KMS-11 (cell line): Measurements from ENCODE around the gene LRRC73.
"Not testable (repeated sequence)": the region's sequence is repeated elsewhere in the genome, so short reads cannot be mapped to it uniquely, and the experiment has no call there.

Source experiments
- H2AFZ ChIP-seq: fragments of 200-600 bp; sonication (generic); 2 replicates; pipeline ENCODE4 v1.6.1; 2016; ENCODE audit warnings: antibody characterized with exemption, mixed run types, low read depth
- H3K27ac ChIP-seq: fragments of 200-600 bp; sonication (generic); 2 replicates; pipeline ENCODE4 v1.6.1; 2016; ENCODE audit warnings: mild to moderate bottlenecking, mixed run types
- H3K27me3 ChIP-seq: fragments of 200-600 bp; sonication (generic); 2 replicates; pipeline ENCODE4 v1.6.1; 2017; ENCODE audit warnings: mild to moderate bottlenecking, low read depth, mixed run types, moderate library complexity; ENCODE audit not compliant: insufficient read depth
- H3K36me3 ChIP-seq: fragments of 200-600 bp; sonication (generic); 2 replicates; pipeline ENCODE4 v1.6.1; 2017; ENCODE audit warnings: mild to moderate bottlenecking, mixed run types; ENCODE audit not compliant: insufficient read depth
- H3K4me1 ChIP-seq: fragments of 200-600 bp; sonication (generic); 2 replicates; pipeline ENCODE4 v1.6.1; 2016; ENCODE audit warnings: mild to moderate bottlenecking, low read depth, mixed run types; ENCODE audit not compliant: poor library complexity, severe bottlenecking
- H3K4me2 ChIP-seq: fragments of 200-600 bp; sonication (generic); 2 replicates; pipeline ENCODE4 v1.7.0; 2016; ENCODE audit warnings: mild to moderate bottlenecking, mixed run types
- H3K4me3 ChIP-seq: fragments of 200-600 bp; sonication (generic); IDR thresholded peaks from 2 replicates; pipeline ENCODE4 v1.6.1; 2017; ENCODE audit warnings: low read depth, low read length, mixed read lengths; ENCODE audit not compliant: insufficient read depth
- H3K79me2 ChIP-seq: fragments of 200-600 bp; sonication (generic); 2 replicates; pipeline ENCODE4 v1.6.1; 2016; ENCODE audit warnings: low read depth, mixed run types; ENCODE audit not compliant: insufficient read depth
- H3K9ac ChIP-seq: fragments of 200-600 bp; sonication (generic); 2 replicates; pipeline ENCODE4 v1.6.1; 2016; ENCODE audit warnings: mild to moderate bottlenecking, mixed run types
- H4K20me1 ChIP-seq: fragments of 200-600 bp; sonication (generic); 2 replicates; pipeline ENCODE4 v1.6.1; 2016; ENCODE audit warnings: mild to moderate bottlenecking, mixed run types; ENCODE audit not compliant: insufficient read depth
- TF ChIP-seq, protein P1 (sequence below): fragments of 200-600 bp; sonication (generic); conservative IDR thresholded peaks from 2 replicates; pipeline ENCODE4 v1.6.1; 2017; ENCODE audit warnings: low read depth, mild to moderate bottlenecking, antibody characterized with exemption, low read length, moderate library complexity, mixed read lengths

Gene LRRC73

DNA sequence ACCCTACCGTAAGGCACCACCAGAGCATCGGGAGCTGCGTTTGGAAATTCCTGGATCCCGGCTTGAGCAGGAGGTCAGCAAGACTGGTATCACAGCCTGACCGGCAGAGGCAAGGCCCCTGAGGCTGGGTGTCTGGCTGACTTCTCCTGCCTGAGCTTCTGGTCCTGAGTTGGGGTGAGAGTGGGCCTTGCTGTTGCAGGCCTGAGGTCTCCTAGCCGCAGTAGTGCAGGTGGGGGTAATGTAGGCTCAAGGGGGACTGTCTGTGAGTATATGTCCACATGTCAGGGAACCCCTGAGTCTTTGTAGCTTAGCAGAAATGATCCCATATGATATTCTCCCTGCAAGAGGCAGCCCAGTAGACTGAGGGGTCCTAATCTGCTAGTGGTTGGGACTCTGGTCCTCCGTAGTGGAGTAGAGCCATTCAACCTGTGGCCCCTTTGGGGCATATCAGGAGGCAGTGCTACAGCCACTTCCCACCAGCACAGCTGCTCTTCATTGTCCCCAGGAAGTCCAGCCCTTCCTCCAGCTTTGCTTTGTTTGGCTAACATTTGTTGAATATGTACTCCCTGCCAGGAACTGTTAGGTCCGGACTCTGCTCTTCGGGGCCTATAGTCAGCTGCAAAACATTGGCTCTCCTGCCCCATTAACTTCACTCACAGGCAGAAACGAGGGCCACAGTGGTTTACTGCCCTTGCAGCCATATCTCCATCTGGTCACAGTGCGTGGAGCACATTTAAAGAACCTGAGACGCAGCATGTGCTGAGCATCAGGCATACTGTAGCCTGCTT, 10.9 kb downstream of the LRRC73 start:
- Histone ChIP-seq H3K9ac (no peak overlapping the region), H3K27me3 (no peaks in the 10 kb centered on the region), H3K27ac (no peak overlapping the region), H3K4me1 (peaks cover 8% of the 10 kb centered on the region), H3K4me3 (no peak overlapping the region), H3K79me2 (no peaks in the 10 kb centered on the region), H4K20me1 (no peaks in the 10 kb centered on the region), H3K36me3 (no peaks in the 10 kb centered on the region), H2AFZ (no peak overlapping the region), H3K4me2 (no peak overlapping the region)
- TF ChIP-seq, protein P1, sequence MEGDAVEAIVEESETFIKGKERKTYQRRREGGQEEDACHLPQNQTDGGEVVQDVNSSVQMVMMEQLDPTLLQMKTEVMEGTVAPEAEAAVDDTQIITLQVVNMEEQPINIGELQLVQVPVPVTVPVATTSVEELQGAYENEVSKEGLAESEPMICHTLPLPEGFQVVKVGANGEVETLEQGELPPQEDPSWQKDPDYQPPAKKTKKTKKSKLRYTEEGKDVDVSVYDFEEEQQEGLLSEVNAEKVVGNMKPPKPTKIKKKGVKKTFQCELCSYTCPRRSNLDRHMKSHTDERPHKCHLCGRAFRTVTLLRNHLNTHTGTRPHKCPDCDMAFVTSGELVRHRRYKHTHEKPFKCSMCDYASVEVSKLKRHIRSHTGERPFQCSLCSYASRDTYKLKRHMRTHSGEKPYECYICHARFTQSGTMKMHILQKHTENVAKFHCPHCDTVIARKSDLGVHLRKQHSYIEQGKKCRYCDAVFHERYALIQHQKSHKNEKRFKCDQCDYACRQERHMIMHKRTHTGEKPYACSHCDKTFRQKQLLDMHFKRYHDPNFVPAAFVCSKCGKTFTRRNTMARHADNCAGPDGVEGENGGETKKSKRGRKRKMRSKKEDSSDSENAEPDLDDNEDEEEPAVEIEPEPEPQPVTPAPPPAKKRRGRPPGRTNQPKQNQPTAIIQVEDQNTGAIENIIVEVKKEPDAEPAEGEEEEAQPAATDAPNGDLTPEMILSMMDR, result no peak

GRCh38 chr6:43498291-43498690, 11.9 kb downstream of the LRRC73 start:
- not testable (repeated sequence) for H4K20me1 ChIP-seq, H3K27ac ChIP-seq, H3K4me2 ChIP-seq, H3K79me2 ChIP-seq, H3K36me3 ChIP-seq, H3K4me1 ChIP-seq, H2AFZ ChIP-seq, H3K27me3 ChIP-seq, H3K9ac ChIP-seq, H3K4me3 ChIP-seq

DNA sequence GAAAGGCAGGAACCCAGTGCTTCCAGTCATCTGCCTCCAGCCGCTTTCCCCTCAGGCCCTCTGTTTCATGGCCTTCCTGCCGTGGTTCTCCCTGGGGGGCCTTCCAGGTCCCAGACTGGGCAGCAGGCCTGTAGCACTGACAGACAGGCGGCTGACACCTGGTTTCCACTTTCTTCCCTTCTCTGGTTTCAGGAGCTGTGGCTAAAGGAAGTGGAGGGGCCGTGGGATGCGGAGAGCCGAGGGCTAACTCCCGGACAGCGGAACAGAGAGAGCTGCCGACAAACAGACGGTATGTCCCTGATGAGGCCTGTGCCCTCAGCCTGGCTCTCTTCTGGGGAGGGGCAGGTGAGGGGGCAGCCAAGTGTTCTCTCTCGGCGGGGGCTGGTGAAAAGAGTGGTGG, 12.5 kb downstream of the LRRC73 start:
- TF ChIP-seq, protein P1, result no peak
- Histone ChIP-seq H3K79me2 (no peaks in the 10 kb centered on the region; the same call in 1 of the 2 replicates), H3K9ac (no peak overlapping the region), H3K4me1 (peaks cover 8% of the 10 kb centered on the region), H3K27me3 (no peaks in the 10 kb centered on the region), H2AFZ (no peak overlapping the region), H4K20me1 (no peaks in the 10 kb centered on the region), H3K36me3 (no peaks in the 10 kb centered on the region), H3K27ac (no peak overlapping the region), H3K4me2 (no peak overlapping the region), H3K4me3 (no peak overlapping the region)

DNA sequence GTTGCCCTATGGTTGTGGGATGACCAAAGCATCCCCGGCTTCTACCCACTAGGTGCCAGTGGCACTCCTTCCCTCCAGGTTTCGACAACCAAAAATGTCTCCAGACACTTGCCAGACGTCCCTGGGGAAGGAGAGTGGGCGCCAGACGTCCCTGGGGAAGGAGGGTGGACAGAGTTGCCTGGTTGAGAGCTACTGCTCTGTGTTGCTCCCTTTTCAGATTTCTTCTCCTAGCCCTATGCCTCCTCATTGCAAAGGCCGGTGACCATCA, 13.1 kb downstream of the LRRC73 start:
- H3K27ac ChIP-seq, result no peak overlapping the region
- H3K36me3 ChIP-seq, result no peaks in the 10 kb centered on the region

More for the DNA sequence above, 13.1 kb downstream of the LRRC73 start:
- TF ChIP-seq, protein P1, result no peak
- H3K79me2 ChIP-seq, result no peaks in the 10 kb centered on the region; the same call in 1 of the 2 replicates
- no peak overlapping the region for H2AFZ ChIP-seq
- H4K20me1 ChIP-seq, result no peaks in the 10 kb centered on the region
- peaks cover 8% of the 10 kb centered on the region for H3K4me1 ChIP-seq
- no peaks in the 10 kb centered on the region for H3K27me3 ChIP-seq
- H3K4me2 ChIP-seq, result no peak overlapping the region
- no peak overlapping the region for H3K9ac ChIP-seq
- H3K4me3 ChIP-seq, result no peak overlapping the region
